ENCODE results near the gene RGL1.

DNA sequence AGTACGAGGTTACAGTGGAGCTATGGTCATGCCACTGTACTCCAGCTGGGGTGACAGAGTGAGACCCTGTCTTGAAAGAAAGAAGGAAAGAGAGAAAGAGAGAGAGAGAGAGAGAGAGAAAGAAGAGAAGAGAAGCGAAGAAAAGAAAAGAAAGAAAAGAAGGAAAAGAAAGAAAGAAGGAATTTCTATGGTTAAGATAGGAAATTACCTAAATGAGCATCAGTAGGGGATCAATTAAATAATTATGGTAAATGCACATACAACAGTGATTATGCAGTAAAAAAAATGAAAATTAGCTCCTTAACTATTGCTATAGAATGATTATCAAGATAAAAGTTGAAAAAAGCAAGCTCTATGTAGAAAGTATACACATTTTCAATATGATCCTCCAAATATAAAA, 172.8 kb downstream of the RGL1 start:
- TF ChIP-seq, protein P1, sequence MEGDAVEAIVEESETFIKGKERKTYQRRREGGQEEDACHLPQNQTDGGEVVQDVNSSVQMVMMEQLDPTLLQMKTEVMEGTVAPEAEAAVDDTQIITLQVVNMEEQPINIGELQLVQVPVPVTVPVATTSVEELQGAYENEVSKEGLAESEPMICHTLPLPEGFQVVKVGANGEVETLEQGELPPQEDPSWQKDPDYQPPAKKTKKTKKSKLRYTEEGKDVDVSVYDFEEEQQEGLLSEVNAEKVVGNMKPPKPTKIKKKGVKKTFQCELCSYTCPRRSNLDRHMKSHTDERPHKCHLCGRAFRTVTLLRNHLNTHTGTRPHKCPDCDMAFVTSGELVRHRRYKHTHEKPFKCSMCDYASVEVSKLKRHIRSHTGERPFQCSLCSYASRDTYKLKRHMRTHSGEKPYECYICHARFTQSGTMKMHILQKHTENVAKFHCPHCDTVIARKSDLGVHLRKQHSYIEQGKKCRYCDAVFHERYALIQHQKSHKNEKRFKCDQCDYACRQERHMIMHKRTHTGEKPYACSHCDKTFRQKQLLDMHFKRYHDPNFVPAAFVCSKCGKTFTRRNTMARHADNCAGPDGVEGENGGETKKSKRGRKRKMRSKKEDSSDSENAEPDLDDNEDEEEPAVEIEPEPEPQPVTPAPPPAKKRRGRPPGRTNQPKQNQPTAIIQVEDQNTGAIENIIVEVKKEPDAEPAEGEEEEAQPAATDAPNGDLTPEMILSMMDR (IDR thresholded peaks at IDR 0.05) = no peak
- no peak for TF ChIP-seq POLR2A (IDR thresholded peaks at IDR 0.05)
